DMS 273 (cell line): Measurements from ENCODE around the gene SEPTIN3.

Experiments used
- DNase-seq: peaks from one replicate; lab custom pipeline; 2025; ENCODE audit not compliant: unreplicated experiment; lab: John Stamatoyannopoulos, UW

SEPTIN3 gene, protein sequence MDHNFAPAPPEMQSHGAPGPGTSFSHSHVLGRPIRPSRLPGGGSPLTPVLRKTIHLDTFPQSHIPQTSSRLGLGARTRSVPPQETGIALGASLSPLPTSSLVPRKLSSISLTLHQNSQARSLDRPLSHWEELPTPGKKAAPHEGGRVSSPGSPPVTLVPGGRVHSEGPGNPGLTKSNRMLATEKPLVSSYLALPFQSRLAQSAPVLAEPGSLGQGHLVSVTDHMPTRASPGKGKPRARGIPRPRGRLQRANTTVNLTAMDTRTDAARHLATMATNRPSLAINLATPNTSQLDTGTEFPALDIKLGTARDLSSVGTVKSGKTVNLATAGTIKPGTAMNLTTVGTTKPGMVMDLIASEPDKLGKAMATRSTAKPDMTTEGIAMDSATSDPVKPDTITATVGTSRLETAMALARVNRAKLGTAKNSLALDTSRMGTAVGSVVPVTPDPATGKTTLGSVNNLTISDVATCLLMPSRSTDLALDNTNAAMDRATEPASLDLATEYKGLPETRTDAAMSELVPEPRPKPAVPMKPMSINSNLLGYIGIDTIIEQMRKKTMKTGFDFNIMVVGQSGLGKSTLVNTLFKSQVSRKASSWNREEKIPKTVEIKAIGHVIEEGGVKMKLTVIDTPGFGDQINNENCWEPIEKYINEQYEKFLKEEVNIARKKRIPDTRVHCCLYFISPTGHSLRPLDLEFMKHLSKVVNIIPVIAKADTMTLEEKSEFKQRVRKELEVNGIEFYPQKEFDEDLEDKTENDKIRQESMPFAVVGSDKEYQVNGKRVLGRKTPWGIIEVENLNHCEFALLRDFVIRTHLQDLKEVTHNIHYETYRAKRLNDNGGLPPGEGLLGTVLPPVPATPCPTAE

GRCh38 chr22:41969110-41969646, at the start of gene SEPTIN3:
Gene SEPTIN3, plus strand, starts transcription at chr22:41969443. Its CDS starts 2,050 bp downstream, at chr22:41971493.
- DNase-seq: no peak

- no peak for DNase-seq
These were observed 48.8 kb upstream of the SEPTIN3 start for GRCh38 chr22:41920271-41920976.

GRCh38 chr22:41922328-41922727, 46.9 kb upstream of the SEPTIN3 start:
- DNase-seq: no peak

GRCh38 chr22:41922940-41923594, 46.2 kb upstream of the SEPTIN3 start:
- no peak for DNase-seq

GRCh38 chr22:41923595-41924276, 45.5 kb upstream of the SEPTIN3 start:
- DNase-seq: no peak

- DNase-seq: peak; percentile 83
These were observed 43.3 kb upstream of the SEPTIN3 start for GRCh38 chr22:41925783-41926460.

GRCh38 chr22:41927813-41928212, 41.4 kb upstream of the SEPTIN3 start:
- peak; percentile 55 for DNase-seq

- DNase-seq: peak; percentile 36
These were observed 40.4 kb upstream of the SEPTIN3 start for GRCh38 chr22:41928593-41929417.

DNA sequence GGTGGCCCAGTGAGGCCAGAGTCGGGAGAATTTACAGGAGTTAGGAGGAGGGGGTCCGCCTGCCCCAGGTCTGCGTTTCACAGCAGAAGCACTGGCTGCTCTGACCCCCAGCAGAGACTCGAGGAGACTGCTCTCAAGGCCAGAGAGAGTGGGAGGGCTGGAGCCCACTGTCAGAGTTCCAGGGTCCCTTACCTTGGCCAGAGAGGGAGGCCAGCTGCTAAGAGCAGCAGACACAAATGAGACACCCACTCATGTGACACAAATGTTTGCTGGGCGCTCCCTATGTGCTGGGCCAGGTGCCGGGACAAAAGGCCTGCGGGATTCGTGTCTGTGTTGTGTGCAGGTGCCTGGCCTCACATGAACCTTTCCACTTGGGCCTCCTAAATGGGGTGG, 39.8 kb upstream of the SEPTIN3 start:
- peak; percentile 36 for DNase-seq

GRCh38 chr22:41931701-41932269, 37.5 kb upstream of the SEPTIN3 start:
- no peak for DNase-seq

GRCh38 chr22:41932353-41932752, 36.9 kb upstream of the SEPTIN3 start:
- DNase-seq: no peak

DNA sequence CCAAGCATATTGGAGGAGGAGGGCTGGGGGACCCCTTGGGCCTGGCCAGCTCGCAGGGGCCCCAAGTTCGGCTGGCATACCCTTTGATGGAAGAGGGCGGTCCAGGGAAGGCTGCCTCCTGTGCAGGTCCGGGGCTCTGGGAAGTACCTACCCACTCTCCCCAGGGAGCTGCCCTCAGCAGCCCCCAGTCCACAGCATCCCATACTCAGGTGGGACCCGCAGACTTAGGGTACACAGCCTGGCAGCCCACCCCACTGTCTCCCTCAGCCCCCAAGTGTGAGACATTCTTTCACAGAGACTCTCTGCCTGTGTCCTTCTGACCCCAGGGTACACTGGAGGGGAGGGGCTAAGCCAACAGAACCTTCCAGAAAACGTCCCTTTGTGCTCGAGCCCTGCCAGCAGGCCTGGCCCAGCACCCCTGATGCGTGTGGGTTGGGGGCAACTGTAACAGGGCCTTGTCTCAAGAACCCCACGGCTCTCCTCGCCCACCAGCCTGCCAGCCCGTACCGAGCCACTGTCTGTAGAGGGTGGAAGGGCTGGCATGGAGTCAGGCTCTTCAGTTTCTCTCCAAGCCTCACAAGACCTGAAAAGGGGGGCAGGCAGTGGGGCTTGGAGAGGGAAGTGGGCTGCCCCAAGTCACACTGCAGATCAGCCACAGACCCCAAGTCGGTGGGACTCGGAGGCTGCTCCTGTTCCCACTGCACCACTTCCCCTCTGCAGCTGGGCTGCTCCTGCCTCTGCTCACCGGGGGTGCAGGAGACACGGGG, 35.6 kb upstream of the SEPTIN3 start:
- DNase-seq: no peak

DNA sequence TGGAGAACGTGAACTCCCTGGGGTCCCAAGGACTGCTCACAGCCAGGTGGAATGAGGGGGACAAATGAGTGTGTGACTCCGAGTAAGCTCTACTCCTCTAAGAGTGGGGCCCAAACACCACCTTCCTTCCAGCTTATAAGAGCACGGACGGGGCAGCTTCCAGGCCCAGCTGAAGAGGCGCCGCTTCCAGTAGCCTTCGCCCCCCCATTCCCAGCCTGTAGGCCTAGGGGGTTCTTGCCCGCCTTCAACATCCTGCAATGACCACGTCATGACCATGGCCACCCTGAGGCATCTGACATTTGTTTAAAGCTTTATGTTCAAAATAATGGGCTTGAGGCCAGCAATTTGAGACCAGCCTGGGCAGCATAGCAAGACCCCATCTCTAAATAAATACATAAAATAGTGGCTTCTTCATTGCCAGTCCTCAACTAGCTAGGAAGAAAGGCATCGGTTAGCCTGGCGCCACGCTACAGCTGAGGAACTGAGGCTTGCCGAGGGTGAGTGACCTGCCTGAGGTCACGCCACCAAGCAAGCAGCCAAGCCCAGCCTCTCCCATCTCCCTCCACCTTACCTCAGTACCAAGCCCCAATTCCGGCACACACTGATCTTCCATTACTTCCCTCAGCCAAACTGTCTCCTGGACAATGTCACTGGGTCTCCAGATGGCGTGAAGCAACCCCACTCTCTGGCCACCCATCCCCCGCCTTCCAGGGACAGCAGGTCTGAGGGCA, 34.8 kb upstream of the SEPTIN3 start:
- DNase-seq: no peak

DNA sequence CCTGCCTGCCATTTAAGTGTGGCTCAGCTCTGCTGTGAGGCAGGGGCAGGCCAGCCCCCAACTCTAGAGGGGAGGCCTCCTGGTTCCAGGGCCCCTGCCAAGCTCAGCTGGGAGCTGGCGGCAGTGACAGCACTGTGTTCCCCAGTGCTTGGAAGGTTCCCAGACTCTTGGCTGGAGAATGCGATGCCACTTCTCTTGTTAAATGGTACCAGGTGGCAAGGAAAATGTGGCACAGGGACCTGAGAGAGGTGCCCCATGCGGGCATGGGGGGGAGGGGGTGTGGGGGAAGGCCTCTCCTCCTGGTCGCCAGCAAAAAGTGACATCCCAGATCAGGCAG, 34.3 kb upstream of the SEPTIN3 start:
- DNase-seq: peak; percentile 43

DNA sequence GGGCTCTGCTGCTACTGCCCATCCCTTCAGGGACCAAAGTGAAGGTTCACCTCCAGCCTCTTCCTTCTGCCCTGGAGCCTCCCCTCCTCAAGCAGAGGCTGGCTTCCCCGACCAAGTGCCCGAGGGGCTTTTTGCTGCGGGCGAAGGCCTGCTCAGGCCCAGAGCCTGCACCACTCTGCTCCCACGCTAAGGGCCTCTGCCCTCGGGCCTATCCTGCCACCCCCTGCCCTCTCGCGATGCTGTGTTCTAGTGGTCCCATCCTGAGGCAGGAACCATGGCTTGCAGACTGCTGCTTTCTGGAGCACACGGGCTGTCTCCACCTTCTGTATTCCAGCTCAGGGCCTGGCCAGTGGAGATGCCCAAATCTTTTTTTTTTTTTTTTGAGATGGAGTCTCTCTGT, 33.7 kb upstream of the SEPTIN3 start:
- no peak for DNase-seq

- no peak for DNase-seq
These were observed 32.4 kb upstream of the SEPTIN3 start for GRCh38 chr22:41936894-41937169.
